ENCODE measurements around the gene GAL. TPM values are rescaled to one million over a fixed set of nuclear protein-coding genes. Genes with fewer than 3 reads are reported as not detected.

GAL gene
- total RNA-seq, 1 experiment from 2014 or later, result 65.2 TPM

DNA sequence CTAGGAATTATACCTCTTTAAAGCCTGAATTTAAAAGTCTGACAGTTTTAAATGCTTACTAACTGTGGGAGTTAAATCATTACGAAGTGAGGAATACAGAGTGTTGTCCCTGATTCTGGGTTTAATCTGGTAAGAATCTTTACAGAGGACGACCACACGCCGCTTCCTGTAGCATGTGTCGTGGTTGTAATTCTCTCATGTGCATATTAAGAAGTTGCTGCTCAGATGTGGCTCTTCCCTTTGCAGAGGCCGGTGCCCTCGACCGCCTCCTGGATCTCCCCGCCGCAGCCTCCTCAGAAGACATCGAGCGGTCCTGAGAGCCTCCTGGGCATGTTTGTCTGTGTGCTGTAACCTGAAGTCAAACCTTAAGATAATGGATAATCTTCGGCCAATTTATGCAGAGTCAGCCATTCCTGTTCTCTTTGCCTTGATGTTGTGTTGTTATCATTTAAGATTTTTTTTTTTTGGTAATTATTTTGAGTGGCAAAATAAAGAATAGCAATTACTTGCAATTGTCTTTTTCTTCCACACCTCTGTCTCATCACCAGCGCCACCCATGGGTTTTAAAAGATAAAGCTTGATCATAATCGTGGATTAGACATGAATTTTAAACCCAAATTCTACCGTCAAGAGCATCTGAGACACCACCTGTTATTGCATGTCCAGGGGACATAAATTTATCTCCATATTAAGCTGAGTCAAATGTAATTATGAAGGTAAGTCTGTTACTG, 6.5 kb downstream of the GAL start:
- no peaks in the 10 kb centered on the region for H3K79me2 ChIP-seq (ENCODE audit: insufficient read depth, low read length)
- no peak overlapping the region for H3K14ac ChIP-seq (ENCODE audit: insufficient read depth, low read length)
- no peak overlapping the region for H3K4ac ChIP-seq (ENCODE audit: low read depth, low read length)
- H3K4me2 ChIP-seq (ENCODE audit: insufficient read depth, insufficient read length, low read length), result no peak overlapping the region
- no peak overlapping the region for H4K8ac ChIP-seq (replicated peaks; ENCODE audit: insufficient read length, low read depth, low read length)
- WGBS (ENCODE audit: extremely low coverage, insufficient read length, low lambda C conversion rate), result no CpG with 5 or more reads among the region's 16 CpGs
- no peak overlapping the region for H2BK15ac ChIP-seq (ENCODE audit: low read depth, low read length)
- H2BK120ac ChIP-seq (ENCODE audit: low read depth, low read length, poor library complexity, severe bottlenecking), result no peak overlapping the region
- H3K9me3 Mint-ChIP-seq, result no peaks in the 10 kb centered on the region
- TF ChIP-seq, protein P1, sequence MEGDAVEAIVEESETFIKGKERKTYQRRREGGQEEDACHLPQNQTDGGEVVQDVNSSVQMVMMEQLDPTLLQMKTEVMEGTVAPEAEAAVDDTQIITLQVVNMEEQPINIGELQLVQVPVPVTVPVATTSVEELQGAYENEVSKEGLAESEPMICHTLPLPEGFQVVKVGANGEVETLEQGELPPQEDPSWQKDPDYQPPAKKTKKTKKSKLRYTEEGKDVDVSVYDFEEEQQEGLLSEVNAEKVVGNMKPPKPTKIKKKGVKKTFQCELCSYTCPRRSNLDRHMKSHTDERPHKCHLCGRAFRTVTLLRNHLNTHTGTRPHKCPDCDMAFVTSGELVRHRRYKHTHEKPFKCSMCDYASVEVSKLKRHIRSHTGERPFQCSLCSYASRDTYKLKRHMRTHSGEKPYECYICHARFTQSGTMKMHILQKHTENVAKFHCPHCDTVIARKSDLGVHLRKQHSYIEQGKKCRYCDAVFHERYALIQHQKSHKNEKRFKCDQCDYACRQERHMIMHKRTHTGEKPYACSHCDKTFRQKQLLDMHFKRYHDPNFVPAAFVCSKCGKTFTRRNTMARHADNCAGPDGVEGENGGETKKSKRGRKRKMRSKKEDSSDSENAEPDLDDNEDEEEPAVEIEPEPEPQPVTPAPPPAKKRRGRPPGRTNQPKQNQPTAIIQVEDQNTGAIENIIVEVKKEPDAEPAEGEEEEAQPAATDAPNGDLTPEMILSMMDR (conservative IDR thresholded peaks at IDR 0.05), result peak; percentile 43; the same call in 1 of the 3 replicates
- no peak overlapping the region for H3K27ac ChIP-seq (ENCODE audit: insufficient read length, low read depth, low read length)
- no peak overlapping the region for H2AK5ac ChIP-seq (ENCODE audit: insufficient read length, low read length)
- H3K27ac Mint-ChIP-seq, result peak overlapping the region in 1 of 3 experiments; percentile 4; a peak in 1 of 7 replicates
- H3K23me2 ChIP-seq (ENCODE audit: insufficient read length, low read depth, low read length, poor library complexity, severe bottlenecking), result no peaks in the 10 kb centered on the region
- no peaks in the 10 kb centered on the region for H3K79me1 ChIP-seq (ENCODE audit: insufficient read depth, low read depth, low read length, poor library complexity, severe bottlenecking)
- H3K27me3 ChIP-seq (ENCODE audit: insufficient read depth, low read length), result peaks cover 2% of the 10 kb centered on the region; the same call in 1 of the 2 replicates
- no peak overlapping the region for H3T11ph ChIP-seq (ENCODE audit: low read length)
- DNase-seq, result peak; percentile 28
- peaks cover 3 to 50% (median 31%) of the 10 kb centered on the region in 3 experiments; a peak in 6 of 7 replicates for H3K36me3 Mint-ChIP-seq (ENCODE audit: insufficient read depth in 1 of 3, low read depth in 3 of 3)
- H3K9me3 ChIP-seq (ENCODE audit: control insufficient read depth, low read depth, low read length), result no peaks in the 10 kb centered on the region
- no peaks in the 10 kb centered on the region for H4K20me1 ChIP-seq (ENCODE audit: control insufficient read depth, insufficient read depth, insufficient read length)
- no peak overlapping the region for H2BK12ac ChIP-seq (ENCODE audit: insufficient read length, low read depth, low read length)
- H3K27me3 Mint-ChIP-seq (ENCODE audit: low read depth), result peaks cover 6% of the 10 kb centered on the region
- H3K9ac ChIP-seq (ENCODE audit: extremely low read depth, insufficient read length, low read length), result no peak overlapping the region
- no peak overlapping the region for H3K56ac ChIP-seq (ENCODE audit: insufficient read length, low read depth, low read length)
- no peak overlapping the region for H3K18ac ChIP-seq (ENCODE audit: insufficient read length, low read depth, low read length)
- H4K91ac ChIP-seq (ENCODE audit: insufficient read length, low read depth, low read length), result no peak overlapping the region
- H2BK20ac ChIP-seq (ENCODE audit: low read depth, low read length, poor library complexity, severe bottlenecking), result no peak overlapping the region
- H3K4me3 Mint-ChIP-seq, result no peak overlapping the region
- H3K23ac ChIP-seq (ENCODE audit: insufficient read length, low read depth, low read length), result no peak overlapping the region
- peaks cover 2% of the 10 kb centered on the region; the same call in 1 of the 2 replicates for H3K4me1 ChIP-seq (ENCODE audit: insufficient read depth, low read length)
- no peak overlapping the region for H4K5ac ChIP-seq (ENCODE audit: insufficient read length, low read depth, low read length)
- H3K4me1 Mint-ChIP-seq, result peaks cover 45 to 60% of the 10 kb centered on the region in 2 experiments
- H2AFZ ChIP-seq (ENCODE audit: low read length), result no peak overlapping the region
- H2BK5ac ChIP-seq (ENCODE audit: insufficient read length, low read length), result no peak overlapping the region
